Measurements from ENCODE around the gene LFNG. TPM values are rescaled to one million over a fixed set of nuclear protein-coding genes. Genes with fewer than 3 reads are reported as not detected.

The LFNG gene
- total RNA-seq, 1 donor from 2014 or later, result 19.0 TPM

GRCh38 chr7:2524808-2525657, 5.5 kb downstream of the LFNG start:
- peaks cover 18% of the 10 kb centered on the region for H3K27me3 Mint-ChIP-seq (ENCODE audit: low read depth)
- H3K4me3 Mint-ChIP-seq, result no peak overlapping the region
- no peak overlapping the region for H3K27ac Mint-ChIP-seq
- peaks cover 42% of the 10 kb centered on the region for H3K4me1 Mint-ChIP-seq
- peaks cover 4% of the 10 kb centered on the region for H3K36me3 Mint-ChIP-seq
- H3K9me3 Mint-ChIP-seq, result no peaks in the 10 kb centered on the region
- DNase-seq (ENCODE audit: low spot score in 2 of 2, unreplicated experiment in 2 of 2), result no peak
- TF ChIP-seq, protein P1, sequence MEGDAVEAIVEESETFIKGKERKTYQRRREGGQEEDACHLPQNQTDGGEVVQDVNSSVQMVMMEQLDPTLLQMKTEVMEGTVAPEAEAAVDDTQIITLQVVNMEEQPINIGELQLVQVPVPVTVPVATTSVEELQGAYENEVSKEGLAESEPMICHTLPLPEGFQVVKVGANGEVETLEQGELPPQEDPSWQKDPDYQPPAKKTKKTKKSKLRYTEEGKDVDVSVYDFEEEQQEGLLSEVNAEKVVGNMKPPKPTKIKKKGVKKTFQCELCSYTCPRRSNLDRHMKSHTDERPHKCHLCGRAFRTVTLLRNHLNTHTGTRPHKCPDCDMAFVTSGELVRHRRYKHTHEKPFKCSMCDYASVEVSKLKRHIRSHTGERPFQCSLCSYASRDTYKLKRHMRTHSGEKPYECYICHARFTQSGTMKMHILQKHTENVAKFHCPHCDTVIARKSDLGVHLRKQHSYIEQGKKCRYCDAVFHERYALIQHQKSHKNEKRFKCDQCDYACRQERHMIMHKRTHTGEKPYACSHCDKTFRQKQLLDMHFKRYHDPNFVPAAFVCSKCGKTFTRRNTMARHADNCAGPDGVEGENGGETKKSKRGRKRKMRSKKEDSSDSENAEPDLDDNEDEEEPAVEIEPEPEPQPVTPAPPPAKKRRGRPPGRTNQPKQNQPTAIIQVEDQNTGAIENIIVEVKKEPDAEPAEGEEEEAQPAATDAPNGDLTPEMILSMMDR (IDR thresholded peaks at IDR 0.05; ENCODE audit: unreplicated experiment), result no peak

- Mint-ChIP-seq H3K4me3 (no peak overlapping the region), H3K9me3 (no peaks in the 10 kb centered on the region), H3K4me1 (peaks cover 33% of the 10 kb centered on the region), H3K27me3 (ENCODE audit: low read depth) (peaks cover 11% of the 10 kb centered on the region), H3K27ac (no peak overlapping the region), H3K36me3 (peaks cover 4% of the 10 kb centered on the region)
- TF ChIP-seq, protein P1 (IDR thresholded peaks at IDR 0.05; ENCODE audit: unreplicated experiment), result no peak
- DNase-seq (ENCODE audit: low spot score in 2 of 2, unreplicated experiment in 2 of 2), result no peak
These were observed 6.4 kb downstream of the LFNG start for GRCh38 chr7:2525658-2526630.

DNA sequence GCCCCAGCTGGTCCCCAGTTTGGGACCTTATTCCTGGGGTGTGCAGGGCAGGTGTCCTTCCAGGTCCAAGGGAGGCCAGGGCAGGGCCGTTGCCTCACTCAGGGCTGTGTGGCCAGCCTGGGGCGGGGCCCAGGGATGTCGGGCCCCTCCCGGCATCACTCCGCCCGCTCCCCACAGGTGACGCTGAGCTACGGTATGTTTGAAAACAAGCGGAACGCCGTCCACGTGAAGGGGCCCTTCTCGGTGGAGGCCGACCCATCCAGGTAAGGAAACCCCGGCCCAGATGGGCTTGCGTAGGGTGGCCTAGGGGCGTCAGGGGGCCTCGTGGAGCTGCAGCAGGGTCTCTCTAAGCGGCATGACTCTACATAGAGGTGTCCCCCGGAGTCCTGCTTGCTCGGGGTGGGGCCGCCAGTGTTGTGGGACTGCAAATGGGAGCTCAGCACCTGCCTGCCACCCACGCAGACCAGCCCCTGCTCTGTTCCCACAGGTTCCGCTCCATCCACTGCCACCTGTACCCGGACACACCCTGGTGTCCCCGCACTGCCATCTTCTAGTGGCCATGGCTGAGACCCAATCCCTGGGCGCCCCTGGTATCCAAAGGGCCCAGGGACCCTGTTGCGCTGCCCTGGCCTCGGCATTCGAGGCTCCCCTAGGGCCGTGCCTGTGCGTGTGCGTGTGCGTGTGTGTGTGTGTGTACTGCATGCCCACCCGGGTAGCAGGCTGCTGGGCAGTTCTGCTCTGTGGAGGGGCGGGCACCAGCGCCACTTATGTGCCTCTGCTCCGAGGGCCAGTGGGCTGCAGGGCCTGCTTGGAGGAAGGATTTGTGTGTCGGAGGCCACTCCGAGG, 7.3 kb downstream of the LFNG start:
- H3K36me3 Mint-ChIP-seq, result peaks cover 4% of the 10 kb centered on the region
- H3K4me3 Mint-ChIP-seq, result no peak overlapping the region
- no peak for DNase-seq (ENCODE audit: low spot score in 2 of 2, unreplicated experiment in 2 of 2)
- TF ChIP-seq, protein P1 (IDR thresholded peaks at IDR 0.05; ENCODE audit: unreplicated experiment), result no peak
- H3K27me3 Mint-ChIP-seq (ENCODE audit: low read depth), result peaks cover 6% of the 10 kb centered on the region
- peaks cover 29% of the 10 kb centered on the region for H3K4me1 Mint-ChIP-seq
- no peaks in the 10 kb centered on the region for H3K9me3 Mint-ChIP-seq
- H3K27ac Mint-ChIP-seq, result no peak overlapping the region

GRCh38 chr7:2527505-2528467, 8.2 kb downstream of the LFNG start:
- peaks cover 23% of the 10 kb centered on the region for H3K4me1 Mint-ChIP-seq
- H3K27me3 Mint-ChIP-seq (ENCODE audit: low read depth), result peaks cover 5% of the 10 kb centered on the region
- TF ChIP-seq, protein P1 (IDR thresholded peaks at IDR 0.05; ENCODE audit: unreplicated experiment), result no peak
- H3K9me3 Mint-ChIP-seq, result no peaks in the 10 kb centered on the region
- no peak overlapping the region for H3K4me3 Mint-ChIP-seq
- no peak for DNase-seq (ENCODE audit: low spot score in 2 of 2, unreplicated experiment in 2 of 2)
- peak overlapping the region; percentile 79 for H3K27ac Mint-ChIP-seq
- H3K36me3 Mint-ChIP-seq, result peaks cover 4% of the 10 kb centered on the region

All from mesothelial cell of epicardium (in vitro differentiated cells).